ENCODE data around the gene VSTM5.
A peak's percentile ranks its signal among the peaks of the same experiment; 100 is the strongest.

GRCh38 chr11:93775289-93775688, 75.1 kb downstream of the VSTM5 start:
- TF ChIP-seq CTCF (IDR thresholded peaks at IDR 0.05 in 2 of 3, conservative IDR thresholded peaks at IDR 0.05 in 1 of 3; ENCODE audit: borderline replicate concordance in 1 of 3, insufficient read depth in 1 of 3, low read depth in 2 of 3, low read length in 2 of 3) (peak; percentile 14 to 66 (median 65); a peak in 4 of 6 replicates), POLR2A (IDR thresholded peaks at IDR 0.05; ENCODE audit: borderline replicate concordance, extremely low read depth, insufficient read depth, insufficient read length) (no peak), SP1 (IDR thresholded peaks at IDR 0.05; ENCODE audit: low read depth) (no peak), ELF1 (IDR thresholded peaks at IDR 0.05; ENCODE audit: borderline replicate concordance, low read depth) (no peak), EZH2phosphoT487 (IDR thresholded peaks at IDR 0.05; ENCODE audit: borderline replicate concordance) (no peak), YY1 (IDR thresholded peaks at IDR 0.05; ENCODE audit: extremely low read depth, insufficient replicate concordance, low read depth, low read length) (no peak), EZH2 (IDR thresholded peaks at IDR 0.05) (no peak), REST (IDR thresholded peaks at IDR 0.05; ENCODE audit: low read depth) (no peak), EGR1 (IDR thresholded peaks at IDR 0.05; ENCODE audit: low read depth) (no peak), RAD21 (IDR thresholded peaks at IDR 0.05; ENCODE audit: low read depth) (no peak), SRF (IDR thresholded peaks at IDR 0.05; ENCODE audit: low read depth) (0 out of 2 replicates have a peak, but pooled peaks have one; percentile 44), SIN3A (IDR thresholded peaks at IDR 0.05; ENCODE audit: low read depth) (no peak)

Data from HCT116 (cell line).